A673 (cell line): Measurements from ENCODE around the gene ATP8A1. TPM values are rescaled to one million over a fixed set of nuclear protein-coding genes. Genes with fewer than 3 reads are reported as not detected.

Experiments used
- BruUV-seq: library from RNA; stranded (reverse); fragments of 400-500 nt; replicated peaks from 2 replicates; lab custom pipeline; 2021; lab: Mats Ljungman, UMichigan
- CTCF ChIA-PET: fragments of 300-600 bp; sonication (Branson Sonifier 250); formaldehyde crosslinking; loops from one replicate; lab custom pipeline; 2022; ENCODE audit warnings: antibody characterized with exemption; lab: Charles Lee
- POLR2A ChIA-PET: fragments of 300-600 bp; sonication (Branson Sonifier 250); formaldehyde crosslinking; loops from one replicate; lab custom pipeline; 2022; ENCODE audit warnings: antibody characterized with exemption; ENCODE audit not compliant: low non-redundant PET; lab: Charles Lee
- DNase-seq: peaks from one replicate; pipeline ENCODE4 v3.0.0-alpha.2; 2015; ENCODE audit warnings: low spot score
- H3K27ac ChIP-seq: fragments of 200-600 bp; sonication (generic); 2 replicates; pipeline ENCODE4 v1.5.1; 2016; ENCODE audit warnings: mixed run types, low read depth, mild to moderate bottlenecking, mixed read lengths, antibody characterized with exemption, low read length; ENCODE audit not compliant: poor library complexity, severe bottlenecking
- H3K27me3 ChIP-seq: fragments of 200-600 bp; sonication (generic); replicated peaks from 2 replicates; pipeline ENCODE4 v1.6.1; 2017; ENCODE audit warnings: mixed run types, low read depth, mild to moderate bottlenecking, mixed read lengths, antibody characterized with exemption, low read length; ENCODE audit not compliant: insufficient read depth, poor library complexity
- H3K36me3 ChIP-seq: fragments of 200-600 bp; sonication (generic); 2 replicates; pipeline ENCODE4 v1.6.1; 2016; ENCODE audit warnings: mixed run types, mild to moderate bottlenecking, mixed read lengths, antibody characterized with exemption, low read length; ENCODE audit not compliant: insufficient read depth, poor library complexity, severe bottlenecking
- H3K4me1 ChIP-seq: fragments of 200-600 bp; sonication (generic); 2 replicates; pipeline ENCODE4 v1.6.1; 2017; ENCODE audit warnings: mixed run types, mild to moderate bottlenecking, mixed read lengths, antibody characterized with exemption, low read length; ENCODE audit not compliant: insufficient read depth, poor library complexity, severe bottlenecking
- H3K4me3 ChIP-seq: fragments of 200-600 bp; sonication (generic); 2 replicates; pipeline ENCODE4 v1.5.1; 2016; ENCODE audit warnings: low read depth, mixed run types, mild to moderate bottlenecking, mixed read lengths, low read length; ENCODE audit not compliant: poor library complexity, severe bottlenecking
- H3K9me3 ChIP-seq: fragments of 200-600 bp; sonication (generic); 2 replicates; pipeline ENCODE4 v1.6.1; 2016; ENCODE audit warnings: mixed run types, low read depth, mild to moderate bottlenecking, mixed read lengths, antibody characterized with exemption, low read length; ENCODE audit not compliant: poor library complexity, severe bottlenecking
- CTCF ChIP-seq: fragments of 300-800, 200-600 bp; sonication (generic); conservative IDR thresholded peaks from 2 replicates; pipeline ENCODE4 v1.5.1; 2017; ENCODE audit warnings: low read depth, mild to moderate bottlenecking, antibody characterized with exemption, low read length, moderate library complexity, mixed read lengths
- EZH2 ChIP-seq: fragments of 200-600 bp; sonication (generic); IDR thresholded peaks from 2 replicates; pipeline ENCODE4 v1.6.1; 2017; ENCODE audit warnings: borderline replicate concordance, low read depth, mild to moderate bottlenecking, mixed read lengths, antibody characterized with exemption, low read length; ENCODE audit not compliant: poor library complexity, severe bottlenecking
- intact Hi-C: fragments of 100-400 bp; cut with micrococcal nuclease; formaldehyde crosslinking; loops from one replicate; pipeline ENCODE4 v1.10.0; 2022; ENCODE audit not compliant: unreplicated experiment
- total RNA-seq: library from RNA; stranded (reverse); gene quantifications from 2 replicates; pipeline ENCODE4 v1.2.3, GENCODE V29; 2021

Gene ATP8A1
- total RNA-seq, 1 experiment from 2014 or later = 0.28 TPM

- intact Hi-C loops = no loop called here
- ChIA-PET CTCF (no interaction called here), POLR2A (no interaction called here)
- no TSS peak for BruUV-seq
- H3K36me3 ChIP-seq = no peaks in the 10 kb centered on the region
- H3K4me1 ChIP-seq = no peaks in the 10 kb centered on the region
- no peak overlapping the region for H3K27ac ChIP-seq
- H3K9me3 ChIP-seq = no peaks in the 10 kb centered on the region
- no peaks in the 10 kb centered on the region for H3K27me3 ChIP-seq
- no peak overlapping the region for H3K4me3 ChIP-seq
- no peak for DNase-seq
- TF ChIP-seq EZH2 = no peak
- no peak for TF ChIP-seq CTCF
Observed at GRCh38 chr4:42617030-42617429, 39.9 kb downstream of the ATP8A1 start.

GRCh38 chr4:42616572-42616971 is 40.3 kb downstream of the ATP8A1 start:
- no peak for TF ChIP-seq EZH2
- no peak for TF ChIP-seq CTCF
- no peak overlapping the region for H3K27ac ChIP-seq
- no peak for DNase-seq
- H3K4me3 ChIP-seq = no peak overlapping the region
- no peaks in the 10 kb centered on the region for H3K36me3 ChIP-seq
- H3K27me3 ChIP-seq = no peaks in the 10 kb centered on the region
- H3K4me1 ChIP-seq = no peaks in the 10 kb centered on the region
- intact Hi-C loops = no loop called here
- H3K9me3 ChIP-seq = no peaks in the 10 kb centered on the region
- CTCF ChIA-PET = no interaction called here
- no TSS peak for BruUV-seq
- POLR2A ChIA-PET = no interaction called here

- CTCF ChIA-PET = no interaction called here
Observed at GRCh38 chr4:42615131-42615763, 41.7 kb downstream of the ATP8A1 start.

More at GRCh38 chr4:42615131-42615763, 41.7 kb downstream of the ATP8A1 start:
- no TSS peak for BruUV-seq
- TF ChIP-seq EZH2 (no peak), CTCF (no peak)
- no peaks in the 10 kb centered on the region for H3K27me3 ChIP-seq
- intact Hi-C loops = no loop called here
- H3K27ac ChIP-seq = no peak overlapping the region
- no peak overlapping the region for H3K4me3 ChIP-seq
- no peak for DNase-seq
- no peaks in the 10 kb centered on the region for H3K9me3 ChIP-seq
- POLR2A ChIA-PET = no interaction called here
- H3K4me1 ChIP-seq = no peaks in the 10 kb centered on the region
- H3K36me3 ChIP-seq = no peaks in the 10 kb centered on the region
